Activated CD8-positive, alpha-beta T cell treated with anti-CD3 and anti-CD28 coated beads for 36 hours (primary cell): ENCODE measurements around the gene BUB1B. TPM values are rescaled to one million over a fixed set of nuclear protein-coding genes. Genes with fewer than 3 reads are reported as not detected.

Experiments used
- ATAC-seq: fragments of 200-7000 bp; cut with Tn5 transposase; one replicate; pipeline ENCODE4 v1.10.0; 2021; ENCODE audit warnings: mild to moderate bottlenecking, moderate library complexity
- CTCF ChIA-PET: fragments of 350-600 bp; sonication (Branson Sonifier 250); formaldehyde crosslinking; loops from one replicate; lab custom pipeline; 2021; ENCODE audit warnings: antibody characterized with exemption; lab: Charles Lee
- POLR2A ChIA-PET: fragments of 350-600 bp; sonication (Branson Sonifier 250); formaldehyde crosslinking; loops from one replicate; lab custom pipeline; 2021; ENCODE audit warnings: antibody characterized with exemption; lab: Charles Lee
- DNase-seq: peaks from one replicate; pipeline ENCODE4 v3.0.0-alpha.2; 2020
- H3K27ac Mint-ChIP-seq: one replicate; pipeline ENCODE4 v1.8.0; 2021; ENCODE audit warnings: mild to moderate bottlenecking, mixed read lengths
- H3K27me3 Mint-ChIP-seq: one replicate; pipeline ENCODE4 v1.8.0; 2021; ENCODE audit warnings: mixed read lengths
- H3K36me3 Mint-ChIP-seq: one replicate; pipeline ENCODE4 v1.8.0; 2021; ENCODE audit warnings: low read depth, mixed read lengths
- H3K4me1 Mint-ChIP-seq: one replicate; pipeline ENCODE4 v1.8.0; 2021; ENCODE audit warnings: low read depth, mixed read lengths
- H3K4me3 Mint-ChIP-seq: one replicate; pipeline ENCODE4 v1.8.0; 2021; ENCODE audit warnings: mild to moderate bottlenecking, moderate library complexity, mixed read lengths
- H3K9me3 Mint-ChIP-seq: one replicate; pipeline ENCODE4 v1.8.0; 2021; ENCODE audit warnings: mixed read lengths
- intact Hi-C: fragments of 100-400 bp; cut with micrococcal nuclease; formaldehyde crosslinking; loops from one replicate; pipeline ENCODE4 v1.10.0; 2022
- total RNA-seq, 2 experiments: library from RNA; stranded (reverse); gene quantifications; one replicate each; pipeline ENCODE4 v1.2.3, GENCODE V29; 2021
- TF ChIP-seq, protein P1 (sequence below): fragments of 200-600 bp; IDR thresholded peaks from one replicate; pipeline ENCODE4 v1.8.0; 2022; ENCODE audit warnings: antibody characterized with exemption, mild to moderate bottlenecking

BUB1B gene
- total RNA-seq, 2 experiments from 2014 or later: 79.6 to 82.5 TPM

DNA sequence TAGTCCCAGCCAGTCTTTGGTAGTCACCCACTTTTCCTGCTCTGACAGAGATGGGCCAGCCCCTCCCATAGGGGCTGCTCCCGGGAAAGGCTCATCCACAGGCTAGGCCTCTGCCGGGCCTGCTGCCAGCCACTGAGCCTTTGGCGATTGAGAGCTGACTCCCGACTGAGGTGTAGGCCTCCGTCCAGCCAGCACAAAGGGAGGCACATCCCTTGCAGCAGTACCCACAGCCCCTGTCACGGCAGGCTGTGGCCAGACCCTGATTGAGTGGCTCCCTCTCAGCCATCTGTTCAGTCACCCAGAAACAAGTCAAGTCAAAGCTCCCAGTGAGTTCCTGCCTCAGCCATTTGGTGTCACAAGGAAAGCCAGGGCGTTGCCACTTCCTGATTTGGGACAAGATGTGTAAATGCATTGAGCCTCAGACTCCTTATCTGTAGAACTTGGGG is 71.8 kb downstream of the BUB1B start:
- ATAC-seq: no peak
- TF ChIP-seq, protein P1, sequence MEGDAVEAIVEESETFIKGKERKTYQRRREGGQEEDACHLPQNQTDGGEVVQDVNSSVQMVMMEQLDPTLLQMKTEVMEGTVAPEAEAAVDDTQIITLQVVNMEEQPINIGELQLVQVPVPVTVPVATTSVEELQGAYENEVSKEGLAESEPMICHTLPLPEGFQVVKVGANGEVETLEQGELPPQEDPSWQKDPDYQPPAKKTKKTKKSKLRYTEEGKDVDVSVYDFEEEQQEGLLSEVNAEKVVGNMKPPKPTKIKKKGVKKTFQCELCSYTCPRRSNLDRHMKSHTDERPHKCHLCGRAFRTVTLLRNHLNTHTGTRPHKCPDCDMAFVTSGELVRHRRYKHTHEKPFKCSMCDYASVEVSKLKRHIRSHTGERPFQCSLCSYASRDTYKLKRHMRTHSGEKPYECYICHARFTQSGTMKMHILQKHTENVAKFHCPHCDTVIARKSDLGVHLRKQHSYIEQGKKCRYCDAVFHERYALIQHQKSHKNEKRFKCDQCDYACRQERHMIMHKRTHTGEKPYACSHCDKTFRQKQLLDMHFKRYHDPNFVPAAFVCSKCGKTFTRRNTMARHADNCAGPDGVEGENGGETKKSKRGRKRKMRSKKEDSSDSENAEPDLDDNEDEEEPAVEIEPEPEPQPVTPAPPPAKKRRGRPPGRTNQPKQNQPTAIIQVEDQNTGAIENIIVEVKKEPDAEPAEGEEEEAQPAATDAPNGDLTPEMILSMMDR: no peak
- ChIA-PET CTCF (interaction anchor here (0.6 to 3.5 kb wide), 2 partner anchors 41 to 75 kb away, joined by 3 to 22 read pairs; partner anchors contain the start of gene PLCB2), POLR2A (no interaction called here)
- H3K36me3 Mint-ChIP-seq: no peaks in the 10 kb centered on the region
- no peak overlapping the region for H3K27ac Mint-ChIP-seq
- H3K9me3 Mint-ChIP-seq: no peaks in the 10 kb centered on the region
- H3K4me3 Mint-ChIP-seq: no peak overlapping the region
- intact Hi-C loops: no loop called here
- no peak for DNase-seq
- no peaks in the 10 kb centered on the region for H3K4me1 Mint-ChIP-seq
- peaks cover under 1% of the 10 kb centered on the region for H3K27me3 Mint-ChIP-seq

DNA sequence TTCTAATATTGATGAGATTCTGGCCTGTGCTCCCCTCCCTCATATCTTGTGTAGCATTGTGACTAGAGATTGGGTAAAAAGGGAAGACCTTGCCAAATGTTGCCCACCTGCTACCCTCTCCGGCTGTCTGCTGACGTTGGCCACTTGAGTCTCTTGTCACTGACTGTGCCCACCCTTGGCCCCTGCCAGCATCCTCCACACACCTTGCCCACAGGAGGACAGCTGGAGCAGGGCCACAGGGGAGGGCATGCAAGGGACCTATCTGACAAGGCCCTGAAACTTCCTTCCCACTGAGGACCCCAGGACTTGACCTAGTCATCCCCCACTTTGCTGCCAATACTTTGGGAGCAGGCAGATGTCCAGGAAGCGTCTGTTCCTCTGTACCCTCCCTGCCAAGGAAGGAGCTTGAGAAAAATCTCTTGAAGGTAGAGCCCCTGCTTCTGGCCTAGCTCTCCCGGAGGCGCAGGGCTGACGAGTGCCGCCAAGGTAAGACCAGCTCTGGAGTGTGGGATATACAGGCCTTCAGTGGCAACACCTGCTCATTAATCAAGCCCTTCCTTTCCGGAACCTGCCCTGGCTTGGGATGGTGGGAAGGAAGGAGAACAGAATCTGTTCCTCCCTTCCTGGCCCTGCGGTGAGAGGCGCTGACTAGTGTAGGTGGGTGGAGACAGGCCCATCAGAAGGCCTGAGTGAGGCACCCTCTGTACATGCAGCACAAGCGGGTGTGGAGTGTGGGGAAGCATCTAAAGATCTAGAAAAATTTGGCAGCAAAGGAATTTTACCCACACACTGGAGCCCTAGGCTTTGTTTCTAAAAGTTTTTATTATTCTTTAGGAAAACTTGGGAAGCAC is 73.1 kb downstream of the BUB1B start:
- Mint-ChIP-seq H3K4me1 (peaks cover 4% of the 10 kb centered on the region), H3K4me3 (no peak overlapping the region), H3K9me3 (no peaks in the 10 kb centered on the region), H3K27ac (no peak overlapping the region), H3K36me3 (no peaks in the 10 kb centered on the region), H3K27me3 (peaks cover 10% of the 10 kb centered on the region)
- CTCF ChIA-PET: interaction anchor here (1.2 kb wide), 1 partner anchor 40 kb away, joined by 3 read pairs; no protein-coding TSS in a partner anchor
- POLR2A ChIA-PET: interaction anchor here (1.0 to 1.1 kb wide), 2 partner anchors 22 to 29 kb away, joined by 3 to 4 read pairs; no protein-coding TSS in a partner anchor
- ATAC-seq: no peak
- intact Hi-C loops: no loop called here
- TF ChIP-seq, protein P1: no peak
- DNase-seq: no peak

DNA sequence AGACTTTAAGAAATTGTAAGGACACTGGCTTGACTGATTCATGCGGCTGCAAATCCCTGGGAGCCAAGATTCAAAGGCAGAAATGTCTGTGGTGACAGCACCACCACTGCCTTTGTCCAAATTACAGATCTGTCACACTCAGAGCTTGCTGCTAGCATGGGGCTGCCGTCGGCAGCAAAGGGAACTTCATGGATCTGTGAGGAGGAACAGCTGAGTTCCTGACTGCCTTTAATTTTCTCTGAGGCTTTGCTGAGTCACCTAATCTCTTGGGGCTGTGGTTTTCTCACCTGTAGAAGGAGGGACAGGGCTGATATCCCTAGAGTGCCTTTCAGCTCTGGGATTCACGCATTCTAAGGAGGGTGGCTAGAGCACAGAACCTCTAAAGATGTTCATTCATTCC is 73.9 kb downstream of the BUB1B start:
- DNase-seq (no peak), ATAC-seq (no peak)
- Mint-ChIP-seq H3K27ac (no peak overlapping the region), H3K4me1 (peaks cover 7% of the 10 kb centered on the region), H3K36me3 (no peaks in the 10 kb centered on the region), H3K9me3 (no peaks in the 10 kb centered on the region), H3K4me3 (no peak overlapping the region), H3K27me3 (peaks cover 16% of the 10 kb centered on the region)
- ChIA-PET POLR2A (interaction anchor here (1.0 to 1.1 kb wide), 2 partner anchors 22 to 28 kb away, joined by 3 to 4 read pairs; no protein-coding TSS in a partner anchor), CTCF (interaction anchor here (1.2 kb wide), 1 partner anchor 39 kb away, joined by 3 read pairs; no protein-coding TSS in a partner anchor)
- intact Hi-C loops: no loop called here
- TF ChIP-seq, protein P1: no peak

DNA sequence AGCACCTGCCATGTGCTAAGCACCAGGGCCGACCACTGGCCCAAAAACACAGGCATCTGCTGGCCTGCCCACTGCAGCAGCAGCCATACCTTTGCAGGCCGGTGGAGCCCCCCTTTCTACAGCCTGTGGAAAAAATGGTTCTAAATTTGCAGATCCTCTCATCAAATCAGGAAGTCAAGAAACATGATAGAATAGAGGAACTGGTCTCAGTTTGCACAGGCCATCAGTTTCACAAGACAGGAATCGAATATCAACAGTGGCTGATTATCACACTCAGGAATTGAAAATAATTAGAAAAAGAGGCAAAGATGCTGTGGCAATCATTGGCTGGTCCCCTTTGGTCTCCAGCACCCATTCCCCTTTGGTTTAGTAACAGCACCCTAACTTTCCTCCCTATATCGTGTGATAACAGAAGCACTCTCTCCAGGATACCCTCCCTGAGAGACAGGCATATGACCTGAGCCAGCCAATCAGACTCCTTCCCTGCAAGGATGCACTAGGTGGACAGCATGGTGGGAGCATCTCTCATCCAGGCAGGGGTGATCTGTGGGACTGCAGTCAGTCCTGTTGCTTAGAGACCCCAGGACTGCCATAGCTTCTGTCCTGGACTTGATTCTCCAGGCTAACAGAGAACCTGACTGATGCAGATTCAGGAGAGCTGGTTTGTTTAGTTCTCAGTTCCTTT is 74.5 kb downstream of the BUB1B start:
- TF ChIP-seq, protein P1: no peak
- CTCF ChIA-PET: interaction anchor here (1.0 kb wide), 1 partner anchor 29 kb away, joined by 3 read pairs; no protein-coding TSS in a partner anchor
- no peaks in the 10 kb centered on the region for H3K9me3 Mint-ChIP-seq
- no peak overlapping the region for H3K4me3 Mint-ChIP-seq
- POLR2A ChIA-PET: no interaction called here
- no peaks in the 10 kb centered on the region for H3K36me3 Mint-ChIP-seq
- DNase-seq (no peak), ATAC-seq (no peak)
- H3K4me1 Mint-ChIP-seq: peaks cover 7% of the 10 kb centered on the region
- no peak overlapping the region for H3K27ac Mint-ChIP-seq
- intact Hi-C loops: no loop called here
- peaks cover 18% of the 10 kb centered on the region for H3K27me3 Mint-ChIP-seq
